H9 (cell line): ENCODE measurements around the gene FAM89B. TPM values are rescaled to one million over a fixed set of nuclear protein-coding genes. Genes with fewer than 3 reads are reported as not detected.

Experiments
- DNase-seq: peaks from one replicate; pipeline ENCODE4 v3.0.0-alpha.2; 2017
- H2AFZ ChIP-seq: one replicate; pipeline ENCODE4 v1.6.1; 2013; ENCODE audit warnings: mild to moderate bottlenecking, low read length, control low read depth, moderate library complexity
- H2AK5ac ChIP-seq: 2 replicates; pipeline ENCODE4 v1.6.1; 2013; ENCODE audit warnings: low read length, control low read depth, mixed read lengths; ENCODE audit not compliant: insufficient read length
- H2BK120ac ChIP-seq: one replicate; pipeline ENCODE4 v1.6.1; 2013; ENCODE audit warnings: low read depth, mild to moderate bottlenecking, low read length, control low read depth, inconsistent platforms; ENCODE audit not compliant: poor library complexity, severe bottlenecking
- H2BK12ac ChIP-seq: 2 replicates; pipeline ENCODE4 v1.6.1; 2013; ENCODE audit warnings: low read length, control low read depth, mixed read lengths, low read depth; ENCODE audit not compliant: insufficient read length
- H2BK15ac ChIP-seq: 2 replicates; pipeline ENCODE4 v1.6.1; 2013; ENCODE audit warnings: low read depth, low read length, control low read depth
- H2BK20ac ChIP-seq: one replicate; pipeline ENCODE4 v1.6.1; 2013; ENCODE audit warnings: low read depth, mild to moderate bottlenecking, low read length, control low read depth, inconsistent platforms; ENCODE audit not compliant: poor library complexity, severe bottlenecking
- H2BK5ac ChIP-seq: 2 replicates; pipeline ENCODE4 v1.6.1; 2013; ENCODE audit warnings: low read length, control low read depth, mixed read lengths; ENCODE audit not compliant: insufficient read length
- H3K14ac ChIP-seq: 2 replicates; pipeline ENCODE4 v1.6.1; 2013; ENCODE audit warnings: low read length, control low read depth; ENCODE audit not compliant: insufficient read depth
- H3K18ac ChIP-seq: 2 replicates; pipeline ENCODE4 v1.6.1; 2013; ENCODE audit warnings: low read depth, mild to moderate bottlenecking, mixed read lengths, low read length, control low read depth; ENCODE audit not compliant: insufficient read length
- H3K23ac ChIP-seq: 2 replicates; pipeline ENCODE4 v1.6.1; 2013; ENCODE audit warnings: low read length, control low read depth, mixed read lengths, low read depth; ENCODE audit not compliant: insufficient read length
- H3K23me2 ChIP-seq: 2 replicates; pipeline ENCODE4 v1.6.1; 2013; ENCODE audit warnings: low read depth, mild to moderate bottlenecking, mixed read lengths, low read length, control low read depth; ENCODE audit not compliant: insufficient read length, poor library complexity, severe bottlenecking
- H3K27ac ChIP-seq: 2 replicates; pipeline ENCODE4 v1.5.1; 2013; ENCODE audit warnings: low read length, control low read depth, mixed read lengths, low read depth; ENCODE audit not compliant: insufficient read length
- H3K27me3 ChIP-seq: 2 replicates; pipeline ENCODE4 v1.6.1; 2013; ENCODE audit warnings: low read length, control low read depth, inconsistent platforms; ENCODE audit not compliant: insufficient read depth
- H3K4ac ChIP-seq: 2 replicates; pipeline ENCODE4 v1.6.1; 2013; ENCODE audit warnings: low read depth, mild to moderate bottlenecking, control low read depth, inconsistent platforms, low read length, moderate library complexity
- H3K4me1 ChIP-seq: 2 replicates; pipeline ENCODE4 v1.6.1; 2013; ENCODE audit warnings: low read length, control low read depth, inconsistent platforms; ENCODE audit not compliant: insufficient read depth
- H3K4me2 ChIP-seq: 2 replicates; pipeline ENCODE4 v1.6.1; 2013; ENCODE audit warnings: low read length, control low read depth, mixed read lengths; ENCODE audit not compliant: insufficient read length, insufficient read depth
- H3K56ac ChIP-seq: 2 replicates; pipeline ENCODE4 v1.6.1; 2013; ENCODE audit warnings: low read depth, mild to moderate bottlenecking, mixed read lengths, low read length, control low read depth; ENCODE audit not compliant: insufficient read length
- H3K79me1 ChIP-seq: 2 replicates; pipeline ENCODE4 v1.6.1; 2013; ENCODE audit warnings: low read depth, mild to moderate bottlenecking, moderate library complexity, low read length, control low read depth, inconsistent platforms; ENCODE audit not compliant: insufficient read depth, poor library complexity, severe bottlenecking
- H3K79me2 ChIP-seq: 2 replicates; pipeline ENCODE4 v1.6.1; 2013; ENCODE audit warnings: low read length, control low read depth, inconsistent platforms; ENCODE audit not compliant: insufficient read depth
- H3K9ac ChIP-seq: 2 replicates; pipeline ENCODE4 v1.6.1; 2013; ENCODE audit warnings: low read length, control low read depth, mixed read lengths; ENCODE audit not compliant: insufficient read length; ENCODE audit errors: extremely low read depth
- H3K9me3 ChIP-seq: one replicate; pipeline ENCODE4 v1.6.1; 2013; ENCODE audit warnings: low read depth, low read length, inconsistent platforms; ENCODE audit not compliant: control insufficient read depth
- H3T11ph ChIP-seq: one replicate; pipeline ENCODE4 v1.6.1; 2013; ENCODE audit warnings: mild to moderate bottlenecking, low read length, control low read depth, inconsistent platforms
- H4K20me1 ChIP-seq: one replicate; pipeline ENCODE4 v1.6.1; 2013; ENCODE audit not compliant: control insufficient read depth, insufficient read length, insufficient read depth
- H4K5ac ChIP-seq: 2 replicates; pipeline ENCODE4 v1.6.1; 2013; ENCODE audit warnings: low read depth, mild to moderate bottlenecking, mixed read lengths, low read length, control low read depth; ENCODE audit not compliant: insufficient read length
- H4K8ac ChIP-seq: replicated peaks from 2 replicates; pipeline ENCODE4 v1.6.1; 2013; ENCODE audit warnings: low read length, control low read depth, mixed read lengths, low read depth; ENCODE audit not compliant: insufficient read length
- H4K91ac ChIP-seq: 2 replicates; pipeline ENCODE4 v1.6.1; 2013; ENCODE audit warnings: low read depth, mild to moderate bottlenecking, moderate library complexity, mixed read lengths, low read length, control low read depth; ENCODE audit not compliant: insufficient read length
- H3K27ac Mint-ChIP-seq, 3 experiments: 2 replicates in 2 of 3; 3 replicates in 1 of 3; pipeline ENCODE4 v1.8.0; 2020 to 2021; ENCODE audit warnings: mixed read lengths in 3 of 3, mild to moderate bottlenecking in 1 of 3, moderate library complexity in 1 of 3
- H3K27me3 Mint-ChIP-seq: 2 replicates; pipeline ENCODE4 v1.8.0; 2021; ENCODE audit warnings: low read depth, mild to moderate bottlenecking, moderate library complexity, mixed read lengths
- H3K36me3 Mint-ChIP-seq, 3 experiments: 2 replicates in 2 of 3; 3 replicates in 1 of 3; pipeline ENCODE4 v1.8.0; 2020 to 2021; ENCODE audit warnings: low read depth in 3 of 3, mixed read lengths in 3 of 3; ENCODE audit not compliant: insufficient read depth in 1 of 3
- H3K4me1 Mint-ChIP-seq, 2 experiments: 2 replicates each; pipeline ENCODE4 v1.8.0; 2020; ENCODE audit warnings: mixed read lengths in 2 of 2
- H3K4me3 Mint-ChIP-seq, 2 experiments: 2 replicates in 1 of 2; 3 replicates in 1 of 2; pipeline ENCODE4 v1.8.0; 2020 to 2021; ENCODE audit warnings: mild to moderate bottlenecking in 2 of 2, mixed read lengths in 2 of 2, moderate library complexity in 1 of 2
- H3K9me3 Mint-ChIP-seq, 2 experiments: 2 replicates in 1 of 2; 3 replicates in 1 of 2; pipeline ENCODE4 v1.8.0; 2020; ENCODE audit warnings: mild to moderate bottlenecking in 2 of 2, mixed read lengths in 2 of 2, moderate library complexity in 1 of 2
- CTCF ChIP-seq: fragments of 200-600 bp; sonication (generic); conservative IDR thresholded peaks from 3 replicates; pipeline ENCODE4 v1.8.0; 2021; ENCODE audit warnings: antibody characterized with exemption, mild to moderate bottlenecking
- WGBS: extraction: QIAGEN DNeasy Blood & Tissue Kit; methylation state at CpG from one replicate; pipeline ENCODE4 v1.1.7; 2013; ENCODE audit warnings: missing lambda C conversion rate, low lambda C conversion rate, mixed read lengths; ENCODE audit not compliant: insufficient read length; ENCODE audit errors: extremely low coverage; 5-methylcytosine and 5-hydroxymethylcytosine counted together
- total RNA-seq: library from RNA; stranded (reverse); gene quantifications from 2 replicates; pipeline ENCODE4 v1.2.1, GENCODE V29; 2021

The FAM89B gene
- total RNA-seq, 1 experiment from 2014 or later, result 21.7 TPM

- Histone ChIP-seq H3T11ph (no peak overlapping the region), H3K27ac (no peak overlapping the region), H3K4ac (no peak overlapping the region), H2BK5ac (no peak overlapping the region), H2BK20ac (no peak overlapping the region), H3K9ac (no peak overlapping the region), H3K27me3 (peaks cover 4% of the 10 kb centered on the region; the same call in 1 of the 2 replicates), H3K4me2 (peak overlapping the region; percentile 73), H2BK12ac (no peak overlapping the region), H4K91ac (no peak overlapping the region), H4K8ac (no peak overlapping the region), H3K4me1 (no peaks in the 10 kb centered on the region), H3K79me2 (no peaks in the 10 kb centered on the region), H2AFZ (no peak overlapping the region), H2AK5ac (no peak overlapping the region), H2BK120ac (no peak overlapping the region), H3K79me1 (no peaks in the 10 kb centered on the region), H3K23me2 (peaks cover 14% of the 10 kb centered on the region), H3K56ac (no peak overlapping the region), H3K14ac (no peak overlapping the region), H2BK15ac (no peak overlapping the region), H3K23ac (no peak overlapping the region), H4K5ac (no peak overlapping the region), H3K9me3 (no peaks in the 10 kb centered on the region), H4K20me1 (peaks cover 2% of the 10 kb centered on the region), H3K18ac (no peak overlapping the region)
- Mint-ChIP-seq H3K27me3 (peaks cover 58% of the 10 kb centered on the region), H3K4me3 (peak overlapping the region; percentile 67 to 81), H3K27ac (no peak overlapping the region), H3K9me3 (peaks cover 0 to 2% of the 10 kb centered on the region in 2 experiments; a peak in 1 of 5 replicates), H3K36me3 (peaks cover 0 to 12% (median 10%) of the 10 kb centered on the region in 3 experiments; a peak in 6 of 7 replicates), H3K4me1 (peaks cover 10 to 17% of the 10 kb centered on the region in 2 experiments)
- DNase-seq, result no peak
- TF ChIP-seq CTCF, result no peak; the same call in 2 of the 3 replicates
- WGBS, result no CpG with 5 or more reads among the region's 18 CpGs
These were observed 31.0 kb upstream of the FAM89B start for GRCh38 chr11:65541093-65541982.
